HUES48 (cell line): Measurements from ENCODE around the gene RAMP1.
"Not testable (repeated sequence)": the region's sequence is repeated elsewhere in the genome, so short reads cannot be mapped to it uniquely, and the experiment has no call there.

ENCODE experiments used
- H3K27ac ChIP-seq: one replicate; pipeline ENCODE4 v1.7.0; 2013; ENCODE audit warnings: low read depth, low read length, inconsistent platforms
- H3K27me3 ChIP-seq: 2 replicates; pipeline ENCODE4 v1.6.1; 2013; ENCODE audit warnings: mild to moderate bottlenecking, low read length; ENCODE audit not compliant: control insufficient read depth, insufficient read depth
- H3K36me3 ChIP-seq: 2 replicates; pipeline ENCODE4 v1.6.1; 2013; ENCODE audit warnings: low read length; ENCODE audit not compliant: control insufficient read depth, insufficient read depth
- H3K4me1 ChIP-seq: 2 replicates; pipeline ENCODE4 v1.6.1; 2013; ENCODE audit warnings: mild to moderate bottlenecking, low read length; ENCODE audit not compliant: control insufficient read depth, insufficient read depth
- H3K4me3 ChIP-seq: 2 replicates; pipeline ENCODE4 v1.5.1; 2013; ENCODE audit warnings: mild to moderate bottlenecking, low read depth, low read length
- H3K9ac ChIP-seq: 2 replicates; pipeline ENCODE4 v1.6.1; 2013; ENCODE audit warnings: mild to moderate bottlenecking, low read depth, low read length, moderate library complexity
- H3K9me3 ChIP-seq: 2 replicates; pipeline ENCODE4 v1.6.1; 2013; ENCODE audit warnings: low read length; ENCODE audit not compliant: control insufficient read depth, insufficient read depth

Gene RAMP1

GRCh38 chr2:237863689-237864443, 4.4 kb downstream of the RAMP1 start:
- H3K36me3 ChIP-seq = no peaks in the 10 kb centered on the region
- H3K27me3 ChIP-seq = peaks cover 24% of the 10 kb centered on the region
- H3K9ac ChIP-seq = no peak overlapping the region
- H3K4me1 ChIP-seq = peaks cover 7% of the 10 kb centered on the region; the same call in 1 of the 2 replicates
- no peaks in the 10 kb centered on the region for H3K9me3 ChIP-seq
- H3K27ac ChIP-seq = no peak overlapping the region
- no peak overlapping the region for H3K4me3 ChIP-seq

DNA sequence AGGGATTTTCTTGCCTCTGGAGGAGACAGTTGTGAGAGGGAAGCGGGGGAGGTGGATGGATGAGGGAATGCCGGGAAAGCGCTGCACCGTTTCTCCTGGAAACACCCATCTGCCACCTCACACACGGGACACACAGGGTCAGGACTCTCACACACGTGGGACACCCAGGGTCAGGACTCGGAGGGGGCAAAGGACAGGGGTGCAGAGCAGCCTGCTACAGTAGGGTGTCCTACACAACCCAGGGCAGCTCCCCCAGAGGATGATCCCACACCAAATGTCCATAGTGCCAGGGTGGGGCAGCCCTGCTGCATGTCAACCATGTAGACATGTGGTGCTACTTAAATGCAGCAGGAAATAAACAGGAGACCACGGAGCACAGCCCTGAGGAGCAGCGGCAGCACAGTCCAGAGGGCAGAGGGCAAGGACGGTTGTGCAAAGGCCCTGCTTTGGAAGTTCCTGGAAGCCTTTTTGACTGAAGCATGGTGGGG, 5.1 kb downstream of the RAMP1 start:
- Histone ChIP-seq H3K27ac (no peak overlapping the region), H3K9me3 (no peaks in the 10 kb centered on the region), H3K4me1 (peaks cover 5% of the 10 kb centered on the region; the same call in 1 of the 2 replicates), H3K4me3 (no peak overlapping the region), H3K36me3 (no peaks in the 10 kb centered on the region), H3K9ac (no peak overlapping the region), H3K27me3 (peaks cover 19% of the 10 kb centered on the region)

- Histone ChIP-seq H3K4me1 (peaks cover 4% of the 10 kb centered on the region; the same call in 1 of the 2 replicates), H3K9ac (no peak overlapping the region), H3K4me3 (no peak overlapping the region), H3K27ac (no peak overlapping the region), H3K36me3 (no peaks in the 10 kb centered on the region), H3K9me3 (no peaks in the 10 kb centered on the region), H3K27me3 (peaks cover 13% of the 10 kb centered on the region)
Measured at GRCh38 chr2:237864940-237865622, 5.7 kb downstream of the RAMP1 start.

GRCh38 chr2:237865623-237866041, 6.2 kb downstream of the RAMP1 start:
- Histone ChIP-seq H3K36me3 (no peaks in the 10 kb centered on the region), H3K9me3 (no peaks in the 10 kb centered on the region), H3K9ac (no peak overlapping the region), H3K4me1 (no peaks in the 10 kb centered on the region), H3K27me3 (peaks cover 7% of the 10 kb centered on the region), H3K27ac (no peak overlapping the region), H3K4me3 (no peak overlapping the region)

GRCh38 chr2:237866101-237866621, 6.7 kb downstream of the RAMP1 start:
- no peaks in the 10 kb centered on the region for H3K9me3 ChIP-seq
- no peak overlapping the region for H3K9ac ChIP-seq
- H3K27ac ChIP-seq = no peak overlapping the region
- no peaks in the 10 kb centered on the region for H3K36me3 ChIP-seq
- peaks cover 2% of the 10 kb centered on the region for H3K27me3 ChIP-seq
- no peaks in the 10 kb centered on the region for H3K4me1 ChIP-seq
- H3K4me3 ChIP-seq = no peak overlapping the region

GRCh38 chr2:237867465-237867864, 8.0 kb downstream of the RAMP1 start:
- H3K36me3 ChIP-seq = no peaks in the 10 kb centered on the region
- H3K27me3 ChIP-seq = no peaks in the 10 kb centered on the region
- H3K9me3 ChIP-seq = no peaks in the 10 kb centered on the region
- H3K27ac ChIP-seq = no peak overlapping the region
- no peaks in the 10 kb centered on the region for H3K4me1 ChIP-seq
- H3K4me3 ChIP-seq = no peak overlapping the region
- H3K9ac ChIP-seq = no peak overlapping the region

DNA sequence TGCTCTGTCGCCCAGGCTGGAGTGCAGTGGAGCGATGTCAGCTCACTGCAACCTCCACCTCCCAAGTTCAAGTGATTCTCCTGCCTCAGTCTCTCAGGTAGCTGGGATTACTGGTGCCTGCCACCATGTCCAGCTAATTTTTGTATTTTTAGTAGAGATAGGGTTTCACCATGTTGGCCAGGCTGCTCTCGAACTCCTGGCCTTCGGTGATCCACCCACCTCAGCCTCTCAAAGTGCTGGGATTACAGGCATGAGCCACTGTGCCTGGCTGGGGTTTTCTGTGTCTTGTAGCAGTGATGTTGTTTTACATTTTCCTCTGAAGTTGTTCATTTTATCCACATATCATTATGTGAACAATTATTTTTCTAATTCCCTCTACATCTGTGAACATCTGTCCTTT, 8.7 kb downstream of the RAMP1 start:
- H3K27ac ChIP-seq, H3K9ac ChIP-seq, H3K27me3 ChIP-seq, H3K36me3 ChIP-seq, H3K4me1 ChIP-seq, H3K9me3 ChIP-seq, H3K4me3 ChIP-seq: not testable (repeated sequence)

DNA sequence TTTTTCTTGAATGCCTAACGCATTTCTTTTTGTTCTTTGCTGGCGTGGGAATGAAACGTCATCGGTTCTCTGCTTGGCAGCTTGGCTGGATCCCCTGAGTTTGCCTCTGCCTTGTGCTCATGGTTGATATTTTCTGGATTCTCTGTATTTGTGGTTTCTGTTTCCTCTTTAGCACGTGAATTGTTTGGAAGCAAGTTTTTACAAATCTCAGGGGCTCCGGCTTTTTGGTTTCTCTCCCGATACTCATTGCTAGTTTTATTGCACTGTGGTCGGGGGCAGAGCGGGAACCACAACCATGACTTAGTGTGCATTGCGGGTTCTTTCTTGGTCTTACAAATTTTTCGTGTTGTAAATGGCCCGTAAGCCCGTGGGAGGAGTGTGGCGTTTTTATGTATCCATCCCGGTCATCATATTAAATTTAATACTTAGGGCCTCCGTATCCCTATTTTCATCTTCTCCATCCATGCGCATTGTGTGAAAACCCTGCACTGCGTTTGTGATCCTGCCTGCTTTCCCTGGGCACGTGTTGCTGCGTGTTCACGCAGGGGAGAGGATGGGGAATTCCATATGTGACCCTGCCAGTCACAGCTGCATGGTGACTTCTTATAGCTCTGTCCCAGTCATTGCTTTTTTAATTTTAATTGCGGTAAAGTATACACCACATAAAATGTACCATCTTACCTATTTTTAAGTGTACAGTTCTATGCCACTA, 9.4 kb downstream of the RAMP1 start:
- Histone ChIP-seq H3K4me1 (no peaks in the 10 kb centered on the region), H3K4me3 (no peak overlapping the region), H3K9me3 (no peaks in the 10 kb centered on the region), H3K27me3 (no peaks in the 10 kb centered on the region), H3K36me3 (no peaks in the 10 kb centered on the region), H3K27ac (no peak overlapping the region), H3K9ac (no peak overlapping the region)

DNA sequence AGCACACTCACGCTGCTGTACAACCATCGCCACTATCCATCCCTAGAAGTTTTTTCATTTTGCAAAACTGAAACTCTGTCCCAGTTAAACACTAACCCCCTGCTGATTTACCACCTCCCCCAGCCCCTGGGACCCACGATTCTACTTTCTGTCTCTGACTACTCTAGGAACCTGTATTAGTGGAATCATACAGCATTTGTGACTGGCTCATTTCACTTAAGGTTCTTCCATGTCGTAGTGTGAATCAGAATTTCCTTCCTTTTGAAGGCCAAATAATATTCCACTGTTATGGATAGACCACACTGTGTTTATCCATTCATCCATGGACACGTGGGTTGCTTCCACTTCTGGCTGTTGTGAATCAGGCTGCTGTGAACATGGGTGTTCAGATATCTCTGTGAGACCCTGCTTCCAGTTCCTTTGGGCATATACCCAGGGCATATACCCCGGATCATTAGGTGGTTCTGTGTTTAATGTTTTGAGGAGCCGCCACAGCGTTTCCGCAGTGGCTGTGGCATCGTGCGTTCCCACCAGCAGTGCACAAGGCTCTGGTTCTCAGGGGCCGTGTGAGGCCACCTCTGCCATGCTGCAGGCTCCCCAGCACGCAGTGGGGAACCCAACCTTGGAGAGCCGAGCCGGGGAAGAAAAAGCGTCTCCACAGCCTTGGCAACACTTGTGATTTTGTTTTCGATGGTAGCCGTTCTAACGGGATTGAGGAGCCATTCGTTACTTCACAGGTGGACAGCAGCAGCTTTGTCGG, 10.1 kb downstream of the RAMP1 start:
- Histone ChIP-seq H3K27me3 (no peaks in the 10 kb centered on the region), H3K9ac (no peak overlapping the region), H3K27ac (no peak overlapping the region), H3K9me3 (no peaks in the 10 kb centered on the region), H3K36me3 (no peaks in the 10 kb centered on the region), H3K4me3 (no peak overlapping the region), H3K4me1 (no peaks in the 10 kb centered on the region)

GRCh38 chr2:237870126-237870525, 10.7 kb downstream of the RAMP1 start:
- no peak overlapping the region for H3K4me3 ChIP-seq
- no peak overlapping the region for H3K27ac ChIP-seq
- no peaks in the 10 kb centered on the region for H3K4me1 ChIP-seq
- H3K27me3 ChIP-seq = no peaks in the 10 kb centered on the region
- no peak overlapping the region for H3K9ac ChIP-seq
- H3K9me3 ChIP-seq = no peaks in the 10 kb centered on the region
- no peaks in the 10 kb centered on the region for H3K36me3 ChIP-seq
